Suppressor macrophage treated with lipopolysaccharide for 1 hour (primary cell): ENCODE measurements around the gene PTPN1.
"Not testable (repeated sequence)": the region's sequence is repeated elsewhere in the genome, so short reads cannot be mapped to it uniquely, and the experiment has no call there.

ENCODE experiments used
- DNase-seq, 3 donors: peaks; one replicate each; pipeline ENCODE4 v3.0.0-alpha.2; 2020 to 2022

The PTPN1 gene

DNA sequence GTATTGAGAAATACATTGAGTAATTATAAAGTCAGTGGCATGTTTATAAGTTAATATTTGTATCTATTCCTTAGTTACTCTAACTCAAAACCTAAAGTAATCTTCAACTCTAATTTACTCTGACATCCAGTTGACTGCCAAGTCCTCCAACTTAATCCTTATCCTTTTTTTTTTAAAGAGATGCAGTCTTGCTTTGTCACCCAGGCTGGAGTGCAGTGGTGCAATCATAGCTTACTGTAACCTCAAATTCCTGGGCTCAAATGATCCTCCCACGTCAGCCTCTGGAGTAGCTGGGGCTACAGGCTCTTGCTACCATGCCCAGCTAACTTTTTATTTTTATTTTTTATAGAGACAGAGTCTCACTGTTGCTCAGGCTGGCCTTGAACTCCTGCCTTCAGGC, 24.4 kb downstream of the PTPN1 start:
- DNase-seq: peak in 2 of 3 donors; percentile 36 to 44

DNA sequence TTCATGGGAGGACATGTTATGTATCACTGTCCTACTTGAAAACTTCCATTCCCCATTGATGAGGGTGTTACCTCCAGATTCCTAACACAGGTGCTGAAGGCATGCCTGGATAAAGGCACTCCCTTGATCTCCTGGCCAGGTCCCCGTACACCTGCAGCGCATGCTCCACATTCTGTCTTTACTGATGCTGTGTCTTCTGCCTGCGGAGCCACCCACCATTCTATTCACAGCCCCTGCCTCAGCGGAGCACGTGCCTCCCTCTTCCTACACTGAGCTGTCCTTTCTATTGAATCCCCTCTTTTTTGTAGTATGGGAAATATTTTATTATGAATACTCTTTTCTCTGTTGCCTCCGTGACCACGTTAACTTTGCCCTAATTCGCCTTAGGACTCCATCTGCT, 25.0 kb downstream of the PTPN1 start:
- DNase-seq: no peak

DNA sequence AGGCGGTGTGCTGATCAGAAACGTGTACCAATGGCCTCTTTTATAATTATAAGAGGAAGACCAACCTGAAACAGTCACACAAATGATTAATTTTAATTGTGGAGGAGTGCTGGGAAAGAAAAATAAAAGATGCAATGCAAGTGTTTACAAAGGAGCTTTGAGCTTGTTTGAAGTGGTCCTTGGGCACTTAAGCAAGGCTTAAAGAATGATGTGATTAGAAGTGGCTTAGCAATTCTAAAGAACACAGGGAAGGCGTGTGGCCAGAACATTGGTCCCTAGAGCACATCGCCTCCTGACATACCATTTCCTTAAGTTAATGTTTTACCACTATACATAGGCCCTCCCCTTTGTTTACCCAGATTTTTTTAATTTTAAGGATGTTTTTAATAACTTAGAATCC, 26.1 kb downstream of the PTPN1 start:
- no peak for DNase-seq

DNA sequence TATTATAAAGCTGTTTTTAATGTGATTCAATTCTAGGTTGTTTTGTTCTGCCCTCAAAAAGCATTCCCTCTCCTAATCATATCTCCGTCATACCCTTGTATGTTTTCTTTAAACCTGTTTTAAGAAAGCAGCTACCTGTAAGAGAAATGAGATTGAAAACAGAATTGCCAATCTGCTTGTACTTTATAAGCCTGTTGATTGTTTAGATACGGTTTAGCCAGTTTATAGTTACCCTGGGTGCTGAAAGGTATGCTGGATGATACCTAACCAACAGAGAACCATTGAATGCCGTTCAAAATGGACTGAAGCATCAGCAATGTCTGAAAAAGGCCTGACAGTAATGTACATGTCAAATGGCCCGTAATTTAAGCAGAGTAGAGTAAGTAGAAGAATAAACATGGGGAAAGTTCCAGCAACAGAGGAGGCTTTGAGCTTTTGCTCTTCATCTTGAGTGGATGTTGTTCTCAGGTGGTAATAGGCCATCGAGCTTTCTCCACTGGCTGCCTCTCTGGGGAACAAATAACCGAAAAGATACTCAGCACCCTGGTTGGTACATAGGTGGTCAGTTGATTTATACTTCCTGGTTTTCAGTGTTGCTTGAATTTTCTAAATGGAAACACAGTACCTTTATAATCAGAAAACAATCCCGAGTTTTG, 27.5 kb downstream of the PTPN1 start:
- DNase-seq: no peak

DNA sequence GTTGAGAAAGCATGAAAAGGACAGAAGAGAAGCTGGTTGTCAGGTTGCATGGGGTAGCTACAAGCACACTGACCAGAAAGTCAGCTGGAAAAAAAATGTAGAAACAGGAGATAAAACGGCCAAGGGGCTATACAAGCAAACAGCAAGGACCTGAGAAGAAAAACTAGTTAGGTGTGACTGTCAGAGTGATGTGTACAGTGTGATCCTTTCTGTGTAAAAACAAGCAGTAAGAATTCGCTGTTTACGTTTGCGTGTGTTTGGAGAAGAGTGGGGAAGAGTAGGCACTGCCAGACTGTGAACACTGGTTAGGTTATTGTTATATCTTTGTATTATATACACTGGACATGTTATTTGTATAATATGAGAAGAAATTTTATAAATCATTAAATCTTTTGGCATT, 28.1 kb downstream of the PTPN1 start:
- no peak for DNase-seq

DNA sequence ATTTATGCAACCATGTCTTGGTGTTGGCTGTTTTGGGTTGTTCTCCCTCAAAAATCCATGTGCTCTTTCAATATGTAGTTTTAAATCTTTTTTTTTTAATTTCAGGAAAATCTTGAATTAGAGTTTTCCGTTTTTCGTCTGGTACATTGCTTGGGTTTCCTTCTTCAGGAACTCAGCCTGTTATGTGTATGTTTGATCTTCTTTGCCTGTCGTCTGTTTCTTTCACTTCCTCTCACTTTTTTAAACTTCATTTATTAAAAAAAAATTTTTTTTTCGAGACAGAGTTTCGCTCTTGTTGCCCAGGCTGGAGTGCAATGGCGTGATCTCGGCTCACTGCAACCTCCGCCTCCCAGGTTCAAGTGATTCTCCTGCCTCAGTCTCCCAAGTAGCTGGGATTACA, 29.6 kb downstream of the PTPN1 start:
- DNase-seq: not testable (repeated sequence)

DNA sequence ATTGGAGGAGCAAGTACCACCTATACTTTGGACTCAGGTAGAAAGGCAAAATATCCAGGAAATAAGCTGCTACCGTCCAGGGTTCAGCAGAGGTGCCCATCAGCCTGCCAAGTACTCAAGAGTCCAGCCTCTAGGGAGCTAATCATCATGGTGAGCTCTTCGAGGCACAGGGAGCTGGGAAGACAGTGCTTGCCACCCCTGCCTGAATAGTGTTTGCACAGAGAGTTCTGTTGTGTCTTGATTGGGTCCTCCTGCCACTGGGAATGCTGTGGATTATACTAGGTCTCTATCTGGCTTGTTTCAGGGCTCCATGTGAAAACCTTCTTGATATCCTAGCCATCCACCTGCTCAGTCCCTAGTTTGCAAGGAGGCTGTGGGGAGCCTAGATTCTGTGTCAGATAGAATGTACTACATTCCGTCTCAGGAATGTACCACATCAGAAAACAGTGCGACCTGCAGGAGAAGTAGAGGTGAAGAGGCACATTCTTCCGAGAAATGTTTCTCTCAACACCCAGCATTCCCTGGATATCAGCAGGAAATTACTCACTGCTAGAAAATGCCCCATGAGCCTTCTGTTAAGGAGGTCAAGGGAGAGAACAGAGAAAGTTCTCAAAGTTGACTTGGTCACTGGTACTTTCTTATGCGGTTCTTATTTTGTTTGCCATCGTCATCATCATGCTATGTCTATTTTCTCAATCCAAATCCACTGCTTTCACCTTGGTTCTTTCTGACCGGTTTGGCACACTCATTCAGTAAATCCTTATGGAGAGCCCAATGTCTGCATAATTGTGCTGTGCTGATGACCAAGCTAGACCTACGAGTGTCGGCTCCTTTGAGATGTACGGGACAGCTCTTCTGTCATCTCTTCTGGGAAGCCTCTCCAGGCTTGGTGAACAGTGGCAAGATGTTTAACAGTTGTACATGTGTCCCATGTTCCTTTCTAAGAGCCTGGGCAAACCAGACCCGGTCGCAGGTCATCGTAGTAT, 30.7 kb downstream of the PTPN1 start:
- no peak for DNase-seq

DNA sequence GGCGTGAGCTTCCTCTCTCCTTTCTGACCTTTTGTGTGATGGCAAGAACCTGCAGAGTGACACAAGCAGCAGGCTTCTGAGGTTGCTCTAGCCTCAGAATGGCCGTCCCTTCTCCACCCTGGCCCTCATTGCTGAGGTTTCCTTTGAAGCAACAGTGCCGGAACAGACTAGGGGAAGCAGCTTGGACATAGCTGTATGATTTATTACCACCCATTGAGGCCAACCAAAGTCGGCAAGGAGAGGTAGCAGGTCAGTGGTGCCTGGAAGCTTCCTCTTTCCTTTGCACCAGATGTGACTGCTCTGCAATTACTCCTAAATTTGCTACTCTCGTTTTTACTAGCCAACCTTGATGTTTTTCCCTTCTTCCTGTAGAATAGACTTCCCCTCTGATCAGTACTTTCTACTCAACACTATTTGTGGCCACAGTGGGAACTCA, 31.4 kb downstream of the PTPN1 start:
- DNase-seq: no peak

DNA sequence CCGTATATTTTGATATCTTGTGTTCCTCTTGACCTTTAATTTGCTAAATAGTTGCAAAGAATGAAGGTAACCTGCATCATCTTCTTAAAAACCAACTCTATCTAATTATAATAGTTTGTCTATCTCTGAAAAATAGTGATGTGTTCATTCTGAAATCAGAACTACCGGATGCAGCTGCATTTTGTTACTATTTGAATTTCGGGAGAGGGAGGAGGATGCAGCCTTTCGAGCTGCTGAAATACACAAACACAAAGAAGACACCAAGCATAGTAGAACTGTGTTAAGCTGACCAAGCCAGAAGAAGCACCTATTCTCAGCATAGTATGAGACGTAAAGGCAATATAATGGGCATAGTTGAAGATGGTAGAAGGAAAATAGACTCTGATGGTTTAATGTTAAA, 33.1 kb downstream of the PTPN1 start:
- no peak for DNase-seq

DNA sequence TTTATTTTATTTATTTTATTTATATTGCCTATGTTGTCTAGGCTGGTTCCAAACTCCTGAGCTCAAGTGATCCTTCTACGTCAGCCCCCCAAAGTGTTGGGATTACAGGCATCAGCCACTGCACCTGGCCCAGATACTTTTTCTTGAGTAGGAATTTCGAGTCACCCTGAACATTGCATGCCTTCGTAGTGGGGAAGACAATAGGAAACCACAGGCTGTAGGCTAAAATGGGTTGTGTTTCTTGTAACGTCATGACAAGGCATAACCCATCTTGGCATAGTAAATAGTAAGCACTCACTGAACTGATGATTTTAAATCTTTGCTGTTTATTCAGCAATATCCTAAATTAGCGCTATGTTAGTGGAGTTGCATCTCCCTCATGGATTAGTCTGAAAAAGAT, 34.9 kb downstream of the PTPN1 start:
- DNase-seq: no peak

DNA sequence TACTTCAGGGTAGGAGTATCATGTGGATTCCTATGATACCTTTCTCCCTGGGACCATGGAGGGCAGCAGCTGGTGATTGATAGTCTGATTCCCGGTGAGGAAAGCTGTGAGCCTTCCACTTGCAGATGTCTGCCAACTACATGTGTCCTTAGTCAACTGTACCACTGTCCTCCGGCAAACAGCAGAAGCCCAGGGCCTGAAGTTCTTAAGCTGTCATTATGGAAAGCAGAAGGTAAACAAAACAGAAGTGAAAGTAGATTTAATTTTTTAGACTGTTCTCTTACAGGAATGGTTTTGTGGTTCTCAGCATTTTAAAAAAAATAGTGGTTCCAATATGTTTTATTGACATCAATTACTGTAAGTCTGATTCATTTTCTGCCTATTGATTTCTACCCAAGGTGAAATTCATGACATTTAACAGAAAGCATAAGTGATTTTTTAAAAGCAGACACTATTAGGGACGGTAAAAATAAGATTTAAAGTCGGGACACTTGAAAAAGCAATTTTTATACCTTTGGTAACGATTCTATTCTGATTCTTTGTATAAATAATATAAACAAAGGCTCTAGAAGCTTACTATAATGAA, 36.6 kb downstream of the PTPN1 start:
- peak; percentile 43 to 71 (median 56) for DNase-seq

DNA sequence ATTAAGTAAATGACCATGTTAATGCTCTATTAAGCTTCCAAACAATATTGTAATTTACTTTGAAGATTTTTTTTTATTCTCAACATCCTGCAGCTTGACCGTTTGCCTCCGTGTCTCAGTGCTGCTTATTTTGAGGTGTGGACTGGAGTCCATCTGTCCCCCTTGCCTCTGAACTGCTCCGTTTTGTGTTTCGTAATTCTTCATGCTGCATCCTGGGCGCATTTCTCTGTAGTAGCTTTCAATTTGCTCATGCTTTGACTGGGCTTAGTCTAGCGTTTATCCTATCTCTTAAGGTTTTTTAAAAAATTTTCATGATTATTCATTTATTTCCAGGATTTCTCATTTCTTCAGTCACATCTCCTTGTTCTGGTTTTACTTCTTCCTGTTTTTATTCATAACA, 37.8 kb downstream of the PTPN1 start:
- no peak for DNase-seq

DNA sequence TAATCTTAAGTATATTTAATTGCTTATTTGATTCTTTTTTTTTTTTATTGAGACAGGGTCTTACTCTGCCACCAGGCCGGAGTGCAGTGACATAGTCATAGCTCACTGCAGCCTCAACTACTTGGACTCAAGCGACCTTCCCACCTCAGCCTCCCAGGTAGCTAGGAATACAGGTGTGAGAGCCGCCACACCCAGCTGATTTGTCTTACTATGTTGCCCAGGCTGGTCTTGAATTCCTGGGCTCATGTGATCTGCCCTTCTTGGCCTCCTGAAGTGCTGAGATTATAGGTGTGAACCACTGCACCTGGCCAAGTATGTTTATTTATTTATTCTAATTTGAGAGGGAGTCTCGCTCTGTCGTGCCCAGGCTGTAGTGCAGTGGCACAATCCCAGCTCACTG, 38.2 kb downstream of the PTPN1 start:
- DNase-seq: no peak

DNA sequence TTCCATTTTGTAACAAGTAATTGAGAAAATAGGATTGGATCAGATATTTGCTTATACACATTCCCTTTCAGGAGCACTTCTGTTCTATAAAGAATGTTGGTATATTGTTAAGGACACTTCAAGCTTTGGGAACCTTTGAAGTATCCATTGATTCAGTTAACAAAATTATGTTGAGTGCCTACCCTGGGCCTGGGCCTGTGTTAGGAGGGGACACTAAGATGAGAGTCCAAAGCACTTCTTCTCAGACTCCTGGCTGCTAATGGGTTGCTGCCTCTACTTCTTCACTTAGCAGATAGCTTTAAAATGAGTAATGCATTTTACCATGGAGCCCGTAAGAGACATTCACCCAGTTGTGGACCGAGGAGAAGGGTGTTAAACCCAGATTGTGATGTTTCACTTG, 40.3 kb downstream of the PTPN1 start:
- DNase-seq: no peak

DNA sequence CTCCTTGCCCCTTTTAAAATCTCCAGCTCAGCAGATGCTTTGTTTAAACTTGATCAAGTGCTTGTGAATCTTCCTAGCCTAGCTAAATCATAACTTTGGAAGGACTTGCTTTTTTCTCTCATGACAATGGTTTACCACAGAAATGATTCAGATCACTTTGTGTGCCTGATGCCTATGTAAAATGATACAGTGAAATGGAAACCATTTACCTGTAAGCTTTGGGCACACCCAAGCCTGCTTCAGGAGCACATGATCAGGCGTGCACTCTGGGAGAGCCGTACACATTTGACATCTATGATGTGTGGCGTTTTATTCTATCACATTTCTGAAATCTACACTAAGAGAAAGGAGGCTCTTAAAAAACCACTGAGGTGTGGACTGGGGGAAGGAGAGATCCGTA, 41.1 kb downstream of the PTPN1 start:
- no peak for DNase-seq

DNA sequence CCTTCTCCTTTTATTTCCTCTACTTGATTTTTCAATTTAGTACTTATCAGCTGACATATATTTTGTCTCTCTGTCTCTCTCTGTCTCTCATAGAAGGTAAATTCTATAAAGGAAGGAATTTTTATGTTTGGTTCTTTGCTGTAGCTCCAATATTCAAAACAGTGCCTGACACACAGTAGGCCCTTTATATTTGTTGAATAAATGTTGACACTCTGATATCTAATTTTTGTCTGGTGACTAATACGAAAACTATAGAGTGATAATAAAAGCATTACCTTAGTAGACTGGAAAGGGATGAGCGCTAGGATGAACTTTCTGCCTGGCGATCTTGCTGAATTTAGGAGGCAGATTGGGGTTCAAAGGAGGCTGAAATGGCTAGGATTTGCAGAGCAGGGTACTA, 42.8 kb downstream of the PTPN1 start:
- DNase-seq: no peak

DNA sequence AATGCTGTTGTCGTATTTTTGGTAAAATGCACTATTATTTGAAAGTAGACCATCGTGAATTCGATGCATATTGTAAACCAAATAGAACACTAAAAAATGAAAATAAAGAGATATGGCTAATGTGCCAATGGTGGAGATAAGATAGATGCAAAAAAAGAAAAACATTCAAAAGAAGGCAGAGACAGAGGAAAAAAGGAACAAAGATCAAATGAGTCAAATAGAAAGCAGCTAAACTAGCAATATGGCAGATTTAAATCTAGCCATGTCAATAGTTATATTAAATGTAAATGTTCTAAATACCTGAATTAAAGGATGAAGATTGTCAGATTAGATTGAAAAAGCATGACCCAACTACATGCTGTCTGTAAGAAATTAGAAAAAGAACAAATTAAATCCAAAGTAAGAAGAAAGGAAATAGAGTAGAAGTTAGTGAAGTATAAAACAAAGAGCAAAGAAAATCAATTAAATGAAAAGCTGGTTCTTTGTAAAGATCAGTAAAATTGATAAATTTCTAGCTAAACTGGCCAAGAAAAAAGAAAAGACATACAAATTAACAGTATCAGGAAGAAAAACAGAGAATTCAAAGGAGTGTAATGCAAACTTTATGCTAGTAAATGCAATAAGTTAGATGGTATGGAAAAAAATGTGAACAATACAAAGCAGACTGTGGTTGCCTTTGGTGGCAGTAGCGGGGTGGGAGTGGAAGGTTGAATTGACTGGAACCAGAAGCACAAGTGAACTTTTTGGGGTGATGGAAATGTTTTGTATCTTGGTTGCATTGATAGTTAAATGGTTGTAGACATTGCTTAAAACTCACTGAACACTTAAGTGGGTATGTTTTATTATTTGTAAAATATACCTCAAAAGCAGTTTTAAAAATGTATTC, 44.8 kb downstream of the PTPN1 start:
- no peak for DNase-seq

DNA sequence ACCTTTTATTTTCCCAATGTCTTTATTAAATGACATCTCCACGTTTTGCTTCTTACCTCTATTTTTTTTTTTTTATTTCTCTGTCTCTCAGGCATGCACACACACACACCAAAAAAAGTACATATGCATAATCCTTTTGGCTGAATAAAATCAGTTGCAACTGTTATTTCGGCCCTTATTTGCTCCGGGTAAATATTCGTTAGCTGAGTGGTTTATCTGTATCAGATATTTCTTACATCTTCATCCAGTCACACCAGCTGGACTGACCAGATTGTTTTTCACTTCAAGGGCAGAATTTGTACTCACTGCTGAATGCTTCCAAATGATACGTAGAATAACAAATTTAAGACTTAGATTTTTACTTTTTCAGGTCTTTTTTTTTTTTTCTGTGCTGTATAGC, 45.5 kb downstream of the PTPN1 start:
- no peak for DNase-seq

DNA sequence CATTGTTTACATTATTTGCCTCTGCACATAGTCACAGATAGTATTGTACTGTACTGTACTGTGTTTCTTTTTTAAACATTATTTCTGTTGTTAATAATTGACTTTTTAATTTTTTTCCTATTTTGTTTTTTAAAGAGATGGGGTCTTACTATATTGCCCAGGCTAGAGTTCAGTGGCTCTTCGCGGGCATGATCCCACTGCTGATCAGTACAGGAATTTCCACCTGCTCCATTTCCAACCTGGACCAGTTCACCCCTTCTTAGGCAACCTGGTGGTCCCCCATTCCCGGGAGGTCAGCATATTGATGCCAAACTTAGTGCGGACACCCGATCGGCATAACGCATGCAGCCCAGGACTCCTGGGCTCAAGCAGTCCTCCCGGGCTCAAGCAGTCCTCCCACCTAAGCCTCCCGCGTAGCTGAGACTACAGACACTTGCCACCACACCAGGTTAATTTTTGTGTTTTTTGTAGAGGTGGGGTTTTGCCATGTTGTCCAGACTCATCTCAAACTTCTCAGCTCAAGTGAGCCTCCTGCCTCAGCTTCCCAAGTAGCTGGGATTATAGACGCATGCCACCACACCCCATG, 47.5 kb downstream of the PTPN1 start:
- DNase-seq: no peak

DNA sequence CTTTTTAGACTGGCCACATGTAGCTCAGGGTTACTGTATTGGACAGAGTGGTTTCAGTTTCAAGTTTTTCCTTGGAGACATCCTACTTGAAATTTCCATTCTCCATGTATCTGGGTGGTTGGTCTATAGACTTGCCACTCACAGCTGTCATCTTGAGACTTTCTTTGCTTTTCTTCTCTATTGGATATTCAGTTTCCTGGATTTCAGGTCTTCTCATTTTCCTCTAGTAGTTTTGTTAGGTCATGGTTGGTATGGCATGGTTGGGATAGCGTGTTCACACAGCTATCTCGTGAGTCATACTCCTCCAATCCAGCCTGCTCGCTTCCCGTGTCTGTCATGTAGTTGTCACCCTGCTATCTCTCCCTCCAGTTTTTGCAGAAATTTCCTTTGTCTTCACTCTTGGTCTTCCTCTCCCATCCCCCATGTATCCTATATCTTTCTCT, 48.3 kb downstream of the PTPN1 start:
- DNase-seq: peak in 2 of 3 donors; percentile 58 to 61

DNA sequence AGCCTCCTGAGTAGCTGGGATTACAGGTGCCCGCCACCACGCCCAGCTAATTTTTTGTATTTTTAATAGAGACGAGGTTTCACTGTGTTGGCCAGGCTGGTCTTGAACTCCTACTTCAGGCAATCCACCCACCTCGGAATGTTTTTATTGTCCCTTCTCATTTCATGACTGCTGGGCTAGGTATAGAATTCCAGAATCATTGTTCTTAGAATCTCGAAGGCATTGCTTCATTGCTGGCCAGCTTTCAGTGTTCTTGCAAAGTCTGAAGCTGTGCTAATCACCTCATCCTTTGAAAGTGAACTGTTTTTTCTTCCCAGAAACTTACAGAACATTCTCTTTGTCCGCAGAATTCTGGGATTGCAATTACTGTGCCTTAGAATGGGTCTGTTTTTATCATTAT, 49.0 kb downstream of the PTPN1 start:
- no peak for DNase-seq
